A549 (cell line): Measurements from ENCODE around the gene SLC39A11.

ENCODE experiments used
- CTCF ChIP-seq: fragments of >200 bp; sonication (Bioruptor Twin); formaldehyde crosslinking; IDR thresholded peaks from 3 replicates; pipeline ENCODE4 v1.5.1; 2016
- EP300 ChIP-seq, 2 experiments: fragments of >200 bp; sonication (Bioruptor Twin); formaldehyde crosslinking; IDR thresholded peaks; 2 replicates in 1 of 2; 3 replicates in 1 of 2; pipeline ENCODE4 v1.6.1; 2016 to 2017
- FOSL2 ChIP-seq, 2 experiments: fragments of 450-650 bp in 1 of 2; fragments of >200 bp in 1 of 2; sonication (Bioruptor Twin) in 1 of 2; formaldehyde crosslinking; IDR thresholded peaks; 2 replicates each; pipeline versions ENCODE4 v1.5.0 to v1.6.1; 2016 to 2020; ENCODE audit warnings: mild to moderate bottlenecking in 1 of 2, moderate library complexity in 1 of 2
- JUN ChIP-seq, 2 experiments: fragments of >200 bp; sonication (Bioruptor Twin); formaldehyde crosslinking; IDR thresholded peaks; 2 replicates in 1 of 2; 3 replicates in 1 of 2; pipeline ENCODE4 v1.6.1; 2016 to 2017
- MYC ChIP-seq: IDR thresholded peaks from 2 replicates; pipeline ENCODE4 v1.6.1; 2012; ENCODE audit warnings: mild to moderate bottlenecking, inconsistent platforms, low read length, improper control_type of control experiment, borderline replicate concordance
- PHF8 ChIP-seq: fragments of 200-600 bp; sonication (generic); IDR thresholded peaks from 2 replicates; pipeline ENCODE4 v1.6.1; 2016; ENCODE audit warnings: low read depth, mild to moderate bottlenecking, antibody characterized with exemption, moderate library complexity, borderline replicate concordance
- POLR2A ChIP-seq: IDR thresholded peaks from 2 replicates; pipeline ENCODE4 v1.6.1; 2012; ENCODE audit warnings: mild to moderate bottlenecking, low read length
- RFX5 ChIP-seq: fragments of 450-650 bp; IDR thresholded peaks from 2 replicates; pipeline ENCODE4 v1.7.1; 2014; ENCODE audit warnings: antibody characterized with exemption, mild to moderate bottlenecking, moderate library complexity
- SMC3 ChIP-seq: fragments of >200 bp; sonication (Bioruptor Twin); formaldehyde crosslinking; IDR thresholded peaks from 3 replicates; pipeline ENCODE4 v1.6.1; 2018; ENCODE audit warnings: inconsistent platforms
- TP53 ChIP-seq: fragments of 250-450 bp; sonication (Bioruptor Pico); IDR thresholded peaks from 2 replicates; pipeline ENCODE4 v1.5.0; 2021; ENCODE audit warnings: mild to moderate bottlenecking, moderate library complexity
- USF2 ChIP-seq: fragments of 450-650 bp; IDR thresholded peaks from 2 replicates; pipeline ENCODE4 v1.6.1; 2014; ENCODE audit warnings: antibody characterized with exemption

- TF ChIP-seq USF2 (no peak), CTCF (no peak), POLR2A (no peak), SMC3 (no peak), PHF8 (no peak), EP300 (IDR thresholded peaks at IDR 0.05) (no peak), RFX5 (no peak), MYC (no peak), TP53 (no peak), JUN (IDR thresholded peaks at IDR 0.05) (no peak), FOSL2 (IDR thresholded peaks at IDR 0.05) (no peak), FOSL2 (CRISPR knock-in tag; IDR thresholded peaks at IDR 0.05) (no peak)
These were observed 36.0 kb upstream of the SLC39A11 start for GRCh38 chr17:73128496-73128895.
